ENCODE results near the gene PPIP5K2.

PPIP5K2 gene

GRCh38 chr5:103245761-103246160, 125.7 kb downstream of the PPIP5K2 start:
- no peak for DNase-seq (ENCODE audit: low read depth in 2 of 2)

GRCh38 chr5:103247118-103247517, 127.0 kb downstream of the PPIP5K2 start:
- no peak for DNase-seq (ENCODE audit: low read depth in 2 of 2)

- no peak for DNase-seq (ENCODE audit: low read depth in 2 of 2)
Observed at GRCh38 chr5:103249068-103249467, 129.0 kb downstream of the PPIP5K2 start.

GRCh38 chr5:103254921-103255320, 134.8 kb downstream of the PPIP5K2 start:
- no peak for DNase-seq (ENCODE audit: low read depth in 2 of 2)

GRCh38 chr5:103255691-103256090, 135.6 kb downstream of the PPIP5K2 start:
- DNase-seq (ENCODE audit: low read depth in 2 of 2) = no peak

- no peak for DNase-seq (ENCODE audit: low read depth in 2 of 2)
Observed at GRCh38 chr5:103256178-103256577, 136.1 kb downstream of the PPIP5K2 start.

GRCh38 chr5:103258368-103258956, 138.4 kb downstream of the PPIP5K2 start, which contains the start of gene MACIR:
TSS of gene MACIR (plus strand) at chr5:103258763. CDS start at chr5:103275920, 17,157 bp downstream.
- DNase-seq (ENCODE audit: low read depth in 2 of 2) = peak; percentile 87 to 93

GRCh38 chr5:103258957-103259704, 139.0 kb downstream of the PPIP5K2 start:
- peak; percentile 35 to 64 for DNase-seq (ENCODE audit: low read depth in 2 of 2)

- no peak for DNase-seq (ENCODE audit: low read depth in 2 of 2)
Observed at GRCh38 chr5:103259705-103260355, 139.7 kb downstream of the PPIP5K2 start.

GRCh38 chr5:103260951-103261350, 140.8 kb downstream of the PPIP5K2 start:
- DNase-seq (ENCODE audit: low read depth in 2 of 2) = no peak

All from stimulated activated CD8-positive, alpha-beta memory T cell treated with anti-CD3 and anti-CD28 coated beads, Interleukin-7, amount 100 ng/mL, for 4 hours (primary cell).